ENCODE results near the gene AUNIP.
"Not testable (repeated sequence)": the region's sequence is repeated elsewhere in the genome, so short reads cannot be mapped to it uniquely, and the experiment has no call there.

DNA sequence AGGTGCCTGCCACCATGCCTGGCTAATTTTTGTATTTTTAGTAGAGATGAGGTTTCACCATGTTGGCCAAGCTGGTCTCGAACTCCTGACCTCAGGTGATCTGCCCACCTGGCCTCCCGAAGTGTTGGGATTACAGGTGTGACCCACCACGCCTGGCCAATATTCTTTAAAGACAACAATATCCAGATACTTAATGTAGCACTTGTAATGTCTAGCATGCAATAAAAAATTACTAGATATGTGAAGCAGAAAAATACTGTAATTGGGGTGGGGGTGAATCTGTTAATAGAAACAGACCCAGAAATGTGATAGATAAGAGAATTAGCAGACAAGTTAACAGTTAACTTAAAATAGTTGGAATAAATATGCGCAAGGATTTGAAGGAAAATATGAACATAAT is 19.4 kb downstream of the AUNIP start:
- TF ChIP-seq, protein P1, sequence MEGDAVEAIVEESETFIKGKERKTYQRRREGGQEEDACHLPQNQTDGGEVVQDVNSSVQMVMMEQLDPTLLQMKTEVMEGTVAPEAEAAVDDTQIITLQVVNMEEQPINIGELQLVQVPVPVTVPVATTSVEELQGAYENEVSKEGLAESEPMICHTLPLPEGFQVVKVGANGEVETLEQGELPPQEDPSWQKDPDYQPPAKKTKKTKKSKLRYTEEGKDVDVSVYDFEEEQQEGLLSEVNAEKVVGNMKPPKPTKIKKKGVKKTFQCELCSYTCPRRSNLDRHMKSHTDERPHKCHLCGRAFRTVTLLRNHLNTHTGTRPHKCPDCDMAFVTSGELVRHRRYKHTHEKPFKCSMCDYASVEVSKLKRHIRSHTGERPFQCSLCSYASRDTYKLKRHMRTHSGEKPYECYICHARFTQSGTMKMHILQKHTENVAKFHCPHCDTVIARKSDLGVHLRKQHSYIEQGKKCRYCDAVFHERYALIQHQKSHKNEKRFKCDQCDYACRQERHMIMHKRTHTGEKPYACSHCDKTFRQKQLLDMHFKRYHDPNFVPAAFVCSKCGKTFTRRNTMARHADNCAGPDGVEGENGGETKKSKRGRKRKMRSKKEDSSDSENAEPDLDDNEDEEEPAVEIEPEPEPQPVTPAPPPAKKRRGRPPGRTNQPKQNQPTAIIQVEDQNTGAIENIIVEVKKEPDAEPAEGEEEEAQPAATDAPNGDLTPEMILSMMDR (IDR thresholded peaks at IDR 0.05) = not testable (repeated sequence)
- TF ChIP-seq POLR2AphosphoS5 (IDR thresholded peaks at IDR 0.05) = not testable (repeated sequence)
